ENCODE data around the gene WIPF2.

WIPF2 gene

GRCh38 chr17:40327244-40327729, 108.2 kb downstream of the WIPF2 start:
- DNase-seq (ENCODE audit: low read depth in 2 of 2): no peak

GRCh38 chr17:40327735-40328385, 108.8 kb downstream of the WIPF2 start:
- DNase-seq (ENCODE audit: low read depth in 2 of 2): no peak

GRCh38 chr17:40328386-40328766, 109.3 kb downstream of the WIPF2 start:
- DNase-seq (ENCODE audit: low read depth in 2 of 2): no peak

GRCh38 chr17:40329839-40330794, 111.0 kb downstream of the WIPF2 start:
- no peak for DNase-seq (ENCODE audit: low read depth in 2 of 2)

GRCh38 chr17:40330850-40331470, 111.9 kb downstream of the WIPF2 start:
- DNase-seq (ENCODE audit: low read depth in 2 of 2): no peak

GRCh38 chr17:40331743-40332641, 112.9 kb downstream of the WIPF2 start:
- no peak for DNase-seq (ENCODE audit: low read depth in 2 of 2)
